Stimulated activated CD4-positive, alpha-beta T cell treated with anti-CD3 and anti-CD28 coated beads, Interleukin-2, amount 100 ng/mL, for 48 hours (primary cell): Measurements from ENCODE around the gene PRSS56.

ENCODE experiments used
- DNase-seq, 2 donors: peaks; one replicate each; pipeline ENCODE4 v3.0.0-alpha.2; 2020

PRSS56 gene

GRCh38 chr2:232574674-232575403 lies 54.7 kb downstream of the PRSS56 start:
- DNase-seq: no peak
